Osteocyte (in vitro differentiated cells): ENCODE data around the gene ANKRD16. TPM values are rescaled to one million over a fixed set of nuclear protein-coding genes. Genes with fewer than 3 reads are reported as not detected.
"Not testable (repeated sequence)": the region's sequence is repeated elsewhere in the genome, so short reads cannot be mapped to it uniquely, and the experiment has no call there.

Experiments used
- DNase-seq: peaks from one replicate; pipeline ENCODE4 v3.0.0; 2021; ENCODE audit warnings: mixed read lengths; ENCODE audit not compliant: unreplicated experiment; ENCODE audit errors: extremely low spot score
- H3K27ac Mint-ChIP-seq: one replicate; pipeline ENCODE4 v1.8.0; 2021; ENCODE audit warnings: mild to moderate bottlenecking, mixed read lengths; ENCODE audit not compliant: unreplicated experiment
- H3K27me3 Mint-ChIP-seq: one replicate; pipeline ENCODE4 v1.8.0; 2021; ENCODE audit warnings: mixed read lengths; ENCODE audit not compliant: unreplicated experiment
- H3K36me3 Mint-ChIP-seq: one replicate; pipeline ENCODE4 v1.8.0; 2021; ENCODE audit warnings: mixed read lengths; ENCODE audit not compliant: unreplicated experiment
- H3K4me1 Mint-ChIP-seq: one replicate; pipeline ENCODE4 v1.8.0; 2021; ENCODE audit warnings: mixed read lengths; ENCODE audit not compliant: unreplicated experiment
- H3K4me3 Mint-ChIP-seq: one replicate; pipeline ENCODE4 v1.8.0; 2021; ENCODE audit warnings: mild to moderate bottlenecking, moderate library complexity, mixed read lengths; ENCODE audit not compliant: unreplicated experiment
- H3K9me3 Mint-ChIP-seq: one replicate; pipeline ENCODE4 v1.8.0; 2021; ENCODE audit warnings: mixed read lengths; ENCODE audit not compliant: unreplicated experiment
- total RNA-seq: library from RNA; stranded (reverse); gene quantifications from 2 replicates; pipeline ENCODE4 v1.2.1, GENCODE V29; 2021
- TF ChIP-seq, protein P1 (sequence below): fragments of 200-600 bp; sonication (generic); IDR thresholded peaks from 2 replicates; pipeline ENCODE4 v1.5.0; 2021; ENCODE audit warnings: antibody characterized with exemption, mild to moderate bottlenecking, moderate library complexity

Gene ANKRD16
- total RNA-seq, 1 donor from 2014 or later, result 8.8 TPM

DNA sequence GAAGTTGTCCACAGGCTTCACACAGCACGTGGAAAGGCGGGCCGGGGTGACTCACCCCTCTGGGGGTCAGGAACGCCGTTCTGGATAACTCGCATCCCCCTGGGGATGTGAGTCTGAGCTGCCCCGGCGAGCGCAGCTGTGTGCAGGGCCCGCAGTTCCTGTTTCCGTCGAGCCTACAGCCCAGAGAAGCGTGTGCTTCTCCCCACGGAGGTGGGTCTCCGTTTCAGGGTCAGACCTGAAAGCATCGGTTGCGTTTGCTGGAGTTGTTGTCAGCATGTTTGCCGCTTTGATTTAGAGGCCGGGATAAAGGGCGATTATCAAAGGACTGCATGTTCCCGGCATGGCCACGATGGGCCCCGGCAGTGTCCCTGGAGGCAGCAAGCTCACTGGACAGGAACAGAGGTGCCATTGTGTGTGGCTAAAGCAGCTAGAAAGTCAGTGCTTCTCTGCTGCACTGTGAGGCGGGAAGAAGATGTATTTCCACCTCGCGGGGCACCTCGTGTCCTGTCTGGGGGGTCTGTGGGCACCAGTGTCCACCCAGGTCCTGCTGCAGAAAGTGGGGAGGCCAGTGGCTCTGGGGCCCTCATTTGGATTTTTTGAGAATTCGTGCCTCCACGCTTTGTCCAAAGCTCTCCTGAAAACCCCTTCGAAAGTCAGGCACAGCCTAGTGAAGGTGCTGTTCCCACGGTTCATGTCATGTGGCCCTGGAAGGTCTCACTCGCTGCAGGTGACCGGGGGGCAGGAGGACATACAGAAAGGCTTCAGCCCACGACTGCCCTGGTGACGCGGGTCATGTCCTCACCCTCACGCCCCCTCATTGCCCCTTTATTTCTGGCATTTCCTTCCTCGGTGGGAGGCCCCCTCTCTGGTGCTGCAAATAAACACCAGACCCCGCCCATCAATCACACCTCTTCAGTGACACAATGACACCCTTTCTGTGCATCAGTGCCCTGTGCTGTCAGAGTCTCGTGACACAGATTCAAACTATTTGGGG lies 49.1 kb downstream of the ANKRD16 start:
- Mint-ChIP-seq H3K36me3 (no peaks in the 10 kb centered on the region), H3K9me3 (no peaks in the 10 kb centered on the region), H3K4me3 (peak overlapping the region; percentile 51), H3K4me1 (peaks cover 25% of the 10 kb centered on the region), H3K27me3 (no peaks in the 10 kb centered on the region), H3K27ac (peak overlapping the region; percentile 44)
- no peak for DNase-seq
- TF ChIP-seq, protein P1, sequence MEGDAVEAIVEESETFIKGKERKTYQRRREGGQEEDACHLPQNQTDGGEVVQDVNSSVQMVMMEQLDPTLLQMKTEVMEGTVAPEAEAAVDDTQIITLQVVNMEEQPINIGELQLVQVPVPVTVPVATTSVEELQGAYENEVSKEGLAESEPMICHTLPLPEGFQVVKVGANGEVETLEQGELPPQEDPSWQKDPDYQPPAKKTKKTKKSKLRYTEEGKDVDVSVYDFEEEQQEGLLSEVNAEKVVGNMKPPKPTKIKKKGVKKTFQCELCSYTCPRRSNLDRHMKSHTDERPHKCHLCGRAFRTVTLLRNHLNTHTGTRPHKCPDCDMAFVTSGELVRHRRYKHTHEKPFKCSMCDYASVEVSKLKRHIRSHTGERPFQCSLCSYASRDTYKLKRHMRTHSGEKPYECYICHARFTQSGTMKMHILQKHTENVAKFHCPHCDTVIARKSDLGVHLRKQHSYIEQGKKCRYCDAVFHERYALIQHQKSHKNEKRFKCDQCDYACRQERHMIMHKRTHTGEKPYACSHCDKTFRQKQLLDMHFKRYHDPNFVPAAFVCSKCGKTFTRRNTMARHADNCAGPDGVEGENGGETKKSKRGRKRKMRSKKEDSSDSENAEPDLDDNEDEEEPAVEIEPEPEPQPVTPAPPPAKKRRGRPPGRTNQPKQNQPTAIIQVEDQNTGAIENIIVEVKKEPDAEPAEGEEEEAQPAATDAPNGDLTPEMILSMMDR, result no peak

DNA sequence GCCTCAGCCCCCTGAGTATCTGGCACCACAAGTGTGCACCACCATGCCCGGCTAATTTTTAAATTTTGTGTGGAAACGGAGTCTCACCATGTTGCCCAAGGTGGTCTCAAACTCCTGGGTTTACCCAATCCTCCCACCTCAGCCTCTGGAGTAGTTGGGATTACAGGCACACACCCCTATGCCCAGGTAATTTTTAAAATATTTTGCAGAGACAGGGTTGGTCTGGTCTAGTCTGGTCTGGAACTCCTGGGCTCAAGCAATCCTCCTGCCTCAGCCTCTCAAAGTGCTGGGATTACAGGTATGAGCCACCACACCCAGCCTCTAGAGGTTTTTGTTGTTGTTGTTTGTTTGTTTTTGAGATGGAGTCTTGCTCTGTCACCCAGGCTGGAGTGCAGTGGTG lies 53.5 kb downstream of the ANKRD16 start:
- peaks cover 12% of the 10 kb centered on the region for H3K4me1 Mint-ChIP-seq
- not testable (repeated sequence) for H3K4me3 Mint-ChIP-seq

DNA sequence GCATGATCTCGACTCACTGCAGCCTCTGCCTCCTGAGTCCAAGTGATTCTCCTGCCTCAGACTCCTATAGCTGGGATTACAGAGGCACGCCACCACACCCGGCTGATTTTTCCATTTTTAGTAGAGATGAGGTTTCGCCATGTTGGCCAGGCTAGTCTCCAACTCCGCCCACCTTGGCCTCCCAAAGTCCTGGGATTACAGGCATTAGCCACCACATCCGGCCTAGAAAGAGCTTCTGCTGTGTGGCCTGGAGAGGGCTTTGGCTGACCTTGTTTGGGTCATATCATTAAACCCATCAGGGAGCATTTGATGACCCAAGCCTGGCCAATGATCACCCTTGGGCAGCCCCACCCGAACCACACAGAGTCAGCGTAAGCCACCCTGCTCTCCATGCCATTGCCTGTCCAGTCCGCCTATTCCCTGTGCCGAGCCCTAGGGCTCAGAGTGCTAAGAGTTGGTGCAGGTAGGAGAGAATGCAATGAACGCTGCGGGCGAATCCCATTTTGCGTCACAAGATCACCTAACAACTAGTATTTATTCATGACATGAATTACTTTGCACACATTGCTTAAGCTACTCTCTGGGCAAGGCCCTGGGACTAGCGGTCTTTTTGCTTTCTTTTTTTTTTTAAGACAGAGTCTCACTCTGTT lies 54.1 kb downstream of the ANKRD16 start:
- H3K27ac Mint-ChIP-seq, result no peak overlapping the region
- DNase-seq, result no peak
- no peaks in the 10 kb centered on the region for H3K27me3 Mint-ChIP-seq
- H3K9me3 Mint-ChIP-seq, result no peaks in the 10 kb centered on the region
- H3K4me1 Mint-ChIP-seq, result peaks cover 10% of the 10 kb centered on the region
- H3K36me3 Mint-ChIP-seq, result no peaks in the 10 kb centered on the region
- no peak overlapping the region for H3K4me3 Mint-ChIP-seq
- TF ChIP-seq, protein P1, result no peak

More for the DNA sequence above, 53.5 kb downstream of the ANKRD16 start:
- not testable (repeated sequence) for H3K9me3 Mint-ChIP-seq, H3K36me3 Mint-ChIP-seq, H3K27ac Mint-ChIP-seq, H3K27me3 Mint-ChIP-seq, DNase-seq

DNA sequence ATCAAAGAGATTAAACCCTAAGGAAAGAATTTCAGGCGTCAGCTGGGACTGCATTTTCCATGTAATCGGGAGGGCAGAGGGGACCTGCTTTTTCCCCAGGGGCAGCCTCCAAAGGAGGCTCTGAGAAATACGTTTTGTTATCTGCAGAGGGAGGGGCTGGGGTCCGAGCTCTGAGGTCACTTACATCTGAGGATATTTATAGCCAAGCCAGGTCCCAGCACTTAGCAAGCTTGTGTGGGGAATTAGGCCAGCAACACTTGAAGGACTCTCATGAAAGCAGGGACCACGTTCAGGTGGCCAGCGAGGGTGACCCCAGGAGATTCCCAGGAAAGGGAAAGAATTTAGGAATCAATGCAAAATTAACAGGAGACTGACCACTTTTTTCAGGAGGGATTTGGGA lies 55.9 kb downstream of the ANKRD16 start:
- TF ChIP-seq, protein P1, result no peak
- Mint-ChIP-seq H3K4me1 (no peaks in the 10 kb centered on the region), H3K27ac (no peak overlapping the region), H3K36me3 (no peaks in the 10 kb centered on the region), H3K27me3 (no peaks in the 10 kb centered on the region), H3K9me3 (no peaks in the 10 kb centered on the region), H3K4me3 (no peak overlapping the region)
- no peak for DNase-seq

DNA sequence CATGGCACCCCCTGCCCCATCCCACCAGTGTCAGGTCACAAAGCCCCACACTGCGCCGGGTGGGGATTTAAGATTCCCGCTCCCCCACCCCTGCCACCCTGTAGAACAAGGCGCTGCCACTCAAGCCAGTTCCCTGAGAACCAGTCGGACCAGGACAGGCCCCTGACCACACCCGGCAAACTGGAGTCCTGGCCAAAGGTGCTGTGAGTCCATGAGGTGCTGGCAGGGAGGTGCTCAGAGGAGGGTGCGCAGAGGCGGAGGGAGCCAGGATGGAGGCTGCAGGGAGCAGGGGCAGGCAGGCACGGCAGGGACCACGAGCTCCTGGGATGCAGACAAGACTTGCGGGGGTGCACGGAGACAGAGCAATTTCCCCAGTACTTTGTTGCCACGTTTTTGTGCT lies 56.7 kb downstream of the ANKRD16 start:
- DNase-seq, result no peak
- no peak overlapping the region for H3K27ac Mint-ChIP-seq
- no peaks in the 10 kb centered on the region for H3K9me3 Mint-ChIP-seq
- no peaks in the 10 kb centered on the region for H3K4me1 Mint-ChIP-seq
- no peaks in the 10 kb centered on the region for H3K36me3 Mint-ChIP-seq
- no peak overlapping the region for H3K4me3 Mint-ChIP-seq
- TF ChIP-seq, protein P1, result no peak
- H3K27me3 Mint-ChIP-seq, result no peaks in the 10 kb centered on the region
